K562 (cell line): ENCODE measurements around the gene ANTKMT. TPM values are rescaled to one million over a fixed set of nuclear protein-coding genes. Genes with fewer than 3 reads are reported as not detected.

Source experiments
- ATAC-seq: fragments of 200-7000 bp; cut with Tn5 transposase; 3 replicates; pipeline ENCODE4 v1.9.1; 2020; ENCODE audit warnings: moderate library complexity
- BruUV-seq: library from RNA; stranded (reverse); fragments of 400-500 nt; replicated peaks from 2 replicates; lab custom pipeline; 2021; lab: Mats Ljungman, UMichigan
- CTCF ChIA-PET: fragments of 300-600 bp; formaldehyde crosslinking; extraction: SDS; loops from one replicate; lab custom pipeline; 2021; ENCODE audit warnings: low intra/inter-chr PET ratio; lab: Yijun Ruan, JAX
- POLR2A ChIA-PET: fragments of 300-600, 350-650 bp; sonication (Branson Sonifier 250); formaldehyde crosslinking; extraction: SDS; loops from one replicate; lab custom pipeline; 2021; ENCODE audit warnings: antibody characterized with exemption, inconsistent platforms; lab: Yijun Ruan, JAX
- DNase-seq, 4 experiments: peaks; one replicate each; pipeline versions ENCODE4 v3.0.0 to v3.0.0-alpha.2; 2011 to 2018; ENCODE audit warnings: low spot score in 3 of 4, mixed read lengths in 3 of 4; ENCODE audit errors: extremely low read depth in 1 of 4
- FAIRE-seq: peaks from 2 replicates; lab custom pipeline; 2011; peaks lifted over from hg19 to GRCh38; lab: Jason Lieb, UNC
- H2AFZ ChIP-seq: 2 replicates; pipeline ENCODE4 v1.6.0; 2011; ENCODE audit warnings: low read depth, low read length, control low read depth, inconsistent platforms
- H3K27ac ChIP-seq: fragments of 200-600 bp; 3 replicates; pipeline ENCODE4 v1.8.0; 2011; ENCODE audit warnings: low read depth, mild to moderate bottlenecking, control low read depth, inconsistent platforms, low read length, moderate library complexity, mixed read lengths; ENCODE audit errors: extremely low read depth
- H3K27me3 ChIP-seq, 2 experiments: fragments of 300-600 bp in 1 of 2; 2 replicates in 1 of 2; 3 replicates in 1 of 2; pipeline versions ENCODE4 v1.6.0 to v1.8.0; 2011; ENCODE audit warnings: inconsistent platforms in 2 of 2, low read length in 2 of 2, mild to moderate bottlenecking in 1 of 2, mixed read lengths in 1 of 2, moderate library complexity in 1 of 2; ENCODE audit not compliant: control insufficient read depth in 2 of 2, insufficient read depth in 2 of 2
- H3K36me3 ChIP-seq: fragments of 300-600 bp; 3 replicates; pipeline ENCODE4 v1.8.0; 2011; ENCODE audit warnings: mild to moderate bottlenecking, low read length, inconsistent platforms; ENCODE audit not compliant: control insufficient read depth, insufficient read depth
- H3K4me1 ChIP-seq, 2 experiments: fragments of 200-600 bp in 1 of 2; replicated peaks in 1 of 2; 2 replicates in 1 of 2; 3 replicates in 1 of 2; pipeline versions ENCODE4 v1.5.1 to v1.8.0; 2011; ENCODE audit warnings: inconsistent platforms in 2 of 2, low read length in 2 of 2, mild to moderate bottlenecking in 1 of 2, mixed read lengths in 1 of 2, moderate library complexity in 1 of 2; ENCODE audit not compliant: control insufficient read depth in 2 of 2, insufficient read depth in 2 of 2
- H3K4me2 ChIP-seq: 2 replicates; pipeline ENCODE4 v1.6.1; 2011; ENCODE audit warnings: low read length, control low read depth, inconsistent platforms, mixed read lengths; ENCODE audit not compliant: insufficient read depth
- H3K4me3 ChIP-seq: fragments of 200-600 bp; sonication (generic), shearing (Covaris generic); 2 replicates; pipeline ENCODE4 v1.5.1; 2016; ENCODE audit warnings: control low read depth, inconsistent platforms
- H3K79me2 ChIP-seq: fragments of 200-600 bp; 3 replicates; pipeline ENCODE4 v1.8.0; 2011; ENCODE audit warnings: low read length, inconsistent platforms; ENCODE audit not compliant: control insufficient read depth, insufficient read depth
- H3K9ac ChIP-seq, 2 experiments: 2 replicates each; pipeline versions ENCODE4 v1.6.0 to v1.6.1; 2011; ENCODE audit warnings: low read depth in 2 of 2, low read length in 2 of 2, control low read depth in 1 of 2, inconsistent platforms in 1 of 2, mild to moderate bottlenecking in 1 of 2, mixed read lengths in 1 of 2; ENCODE audit not compliant: insufficient read depth in 1 of 2
- H3K9me1 ChIP-seq: one replicate; pipeline ENCODE4 v1.6.0; 2011; ENCODE audit warnings: inconsistent platforms, mild to moderate bottlenecking, low read length, moderate library complexity; ENCODE audit not compliant: control insufficient read depth, insufficient read depth
- H3K9me3 ChIP-seq: replicated peaks from 2 replicates; pipeline ENCODE4 v1.5.1; 2011; ENCODE audit warnings: low read depth, low read length, inconsistent platforms; ENCODE audit not compliant: control insufficient read depth, insufficient read depth
- H4K20me1 ChIP-seq: replicated peaks from 2 replicates; pipeline ENCODE4 v1.6.1; 2011; ENCODE audit warnings: low read length, inconsistent platforms, mixed read lengths; ENCODE audit not compliant: control insufficient read depth, insufficient read depth
- BCOR ChIP-seq: fragments of 450-650 bp; IDR thresholded peaks from 2 replicates; pipeline ENCODE4 v1.6.1; 2016
- GABPB1 ChIP-seq: sonication (generic); formaldehyde crosslinking; IDR thresholded peaks from 2 replicates; pipeline ENCODE4 v1.8.0; 2022; ENCODE audit warnings: mild to moderate bottlenecking, missing genetic modification reagents
- HEY1 ChIP-seq: fragments of 250-450 bp; sonication (Bioruptor Pico); IDR thresholded peaks from 2 replicates; pipeline ENCODE4 v1.5.0; 2020; ENCODE audit warnings: mild to moderate bottlenecking, moderate library complexity, borderline replicate concordance
- MAFK ChIP-seq: IDR thresholded peaks from 2 replicates; pipeline ENCODE4 v1.6.1; 2011; ENCODE audit warnings: low read length, improper control_type of control experiment
- MECOM ChIP-seq: fragments of 250-450 bp; sonication (Bioruptor Pico); IDR thresholded peaks from 2 replicates; pipeline ENCODE4 v1.8.0; 2022; ENCODE audit warnings: inconsistent platforms
- MEF2A ChIP-seq: IDR thresholded peaks from 2 replicates; pipeline ENCODE4 v1.6.1; 2011; ENCODE audit warnings: low read depth, mild to moderate bottlenecking, low read length, moderate library complexity; ENCODE audit not compliant: control insufficient read depth
- NEUROD1 ChIP-seq: fragments of 150-350 bp; IDR thresholded peaks from 2 replicates; pipeline ENCODE4 v1.6.1; 2014; ENCODE audit warnings: borderline replicate concordance, low read length, low read depth; ENCODE audit not compliant: partially characterized antibody
- RCOR1 ChIP-seq, 2 experiments: IDR thresholded peaks; 2 replicates each; pipeline ENCODE4 v1.6.1; 2012; ENCODE audit warnings: low read depth in 2 of 2, low read length in 2 of 2, borderline replicate concordance in 1 of 2, improper control_type of control experiment in 1 of 2
- SMC3 ChIP-seq: conservative IDR thresholded peaks from 2 replicates; pipeline ENCODE4 v1.6.1; 2011; ENCODE audit warnings: low read depth, low read length, improper control_type of control experiment; ENCODE audit not compliant: insufficient read depth
- SNIP1 ChIP-seq: fragments of 450-650 bp; IDR thresholded peaks from 2 replicates; pipeline ENCODE4 v1.7.1; 2017; ENCODE audit warnings: low read depth, mild to moderate bottlenecking
- ZC3H8 ChIP-seq: fragments of 450-650 bp; IDR thresholded peaks from 2 replicates; pipeline ENCODE4 v1.6.1; 2017
- ZNF224 ChIP-seq: sonication (generic); formaldehyde crosslinking; IDR thresholded peaks from 2 replicates; pipeline ENCODE4 v1.8.0; 2022; ENCODE audit warnings: mild to moderate bottlenecking, missing genetic modification reagents
- ZNF436 ChIP-seq: fragments of 250-450, 450-650 bp; sonication (Bioruptor Pico); formaldehyde crosslinking; IDR thresholded peaks from 2 replicates; pipeline ENCODE4 v1.7.0; 2020; ENCODE audit warnings: mild to moderate bottlenecking
- ZNF644 ChIP-seq: fragments of 200-800 bp; sonication (Bioruptor generic); IDR thresholded peaks from 2 replicates; pipeline ENCODE4 v1.6.1; 2016; ENCODE audit warnings: low read depth, missing genetic modification characterization, missing compliant biosample characterization
- WGBS: fragments of 100-300 bp; shearing (Covaris generic); methylation state at CpG from one replicate; pipeline ENCODE4 v1.1.6; 2016; ENCODE audit warnings: low coverage, mixed read lengths; ENCODE audit not compliant: insufficient coverage; ENCODE audit errors: missing lambda C conversion rate; 5-methylcytosine and 5-hydroxymethylcytosine counted together
- in situ Hi-C: fragments of 300-500 bp; cut with MboI; formaldehyde crosslinking; loops from 4 replicates; pipeline ENCODE4 v1.15.0; 2018; ENCODE audit warnings: inconsistent platforms, mixed read lengths
- intact Hi-C: fragments of 100-400 bp; cut with micrococcal nuclease; formaldehyde crosslinking; loops from 2 replicates; pipeline ENCODE4 v1.14.2; 2022
- polyA plus RNA-seq, 8 experiments: library from polyadenylated mRNA; depleted of rRNA in 4 of 8; stranded (reverse) in 5 of 8; unstranded in 3 of 8; fragments of >200 nt; fragmentation: Nextera tagmentation in 2 of 8; fragmentation: Illumina TruSeq in 1 of 8; extraction: Ambion mirVana in 2 of 8; extraction: Trizol in 1 of 8; gene quantifications; 2 replicates each; pipeline versions ENCODE4 v1.2.1 to v1.2.3, GENCODE V29; 2011 to 2014; ENCODE audit warnings: inconsistent platforms in 1 of 8, missing spikeins in 1 of 8
- total RNA-seq, 7 experiments: library from RNA; depleted of rRNA in 6 of 7; stranded (reverse); fragments of >200 nt in 6 of 7; fragmentation: Illumina TruSeq in 2 of 7; extraction: Trizol in 2 of 7; gene quantifications; 2 replicates each; pipeline versions ENCODE4 v1.2.1 to v1.2.3, GENCODE V29; 2011 to 2021; ENCODE audit warnings: low replicate concordance in 1 of 7
- TF ChIP-seq, protein P1 (sequence below): fragments of 150-350 bp; conservative IDR thresholded peaks from 2 replicates; pipeline ENCODE4 v1.6.1; 2014; ENCODE audit warnings: low read length
- TF ChIP-seq, protein P2 (sequence below): fragments of 450-650 bp; IDR thresholded peaks from 2 replicates; pipeline ENCODE4 v1.6.1; 2016

ANTKMT gene
- total and polyA plus RNA-seq, 9 of the 15 experiments (the other 6 are each of a cell fraction or from before 2014, with no cell fraction given): 0.58 to 217 (median 19.1) TPM

DNA sequence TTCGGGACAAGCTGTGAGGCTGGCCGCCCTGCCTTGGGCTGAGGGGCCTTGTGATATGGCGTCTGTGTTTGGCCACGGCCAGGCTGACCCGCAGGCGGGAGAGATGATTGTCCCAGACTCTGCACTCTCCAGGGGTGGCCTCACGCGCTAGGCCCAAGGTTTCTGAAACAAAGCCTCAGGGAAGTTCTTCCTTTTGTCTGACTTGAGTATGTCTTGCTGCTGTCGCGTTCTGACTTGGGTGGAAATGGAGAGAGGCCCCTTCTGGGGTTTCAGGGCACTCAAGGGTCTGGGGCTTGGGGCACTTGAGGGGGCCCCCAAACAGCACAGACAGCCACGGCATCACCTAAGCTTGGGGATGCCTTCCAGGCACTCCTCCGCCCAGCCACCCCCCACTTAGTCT is 9.9 kb upstream of the ANTKMT start (continued):
- TF ChIP-seq, protein P1, sequence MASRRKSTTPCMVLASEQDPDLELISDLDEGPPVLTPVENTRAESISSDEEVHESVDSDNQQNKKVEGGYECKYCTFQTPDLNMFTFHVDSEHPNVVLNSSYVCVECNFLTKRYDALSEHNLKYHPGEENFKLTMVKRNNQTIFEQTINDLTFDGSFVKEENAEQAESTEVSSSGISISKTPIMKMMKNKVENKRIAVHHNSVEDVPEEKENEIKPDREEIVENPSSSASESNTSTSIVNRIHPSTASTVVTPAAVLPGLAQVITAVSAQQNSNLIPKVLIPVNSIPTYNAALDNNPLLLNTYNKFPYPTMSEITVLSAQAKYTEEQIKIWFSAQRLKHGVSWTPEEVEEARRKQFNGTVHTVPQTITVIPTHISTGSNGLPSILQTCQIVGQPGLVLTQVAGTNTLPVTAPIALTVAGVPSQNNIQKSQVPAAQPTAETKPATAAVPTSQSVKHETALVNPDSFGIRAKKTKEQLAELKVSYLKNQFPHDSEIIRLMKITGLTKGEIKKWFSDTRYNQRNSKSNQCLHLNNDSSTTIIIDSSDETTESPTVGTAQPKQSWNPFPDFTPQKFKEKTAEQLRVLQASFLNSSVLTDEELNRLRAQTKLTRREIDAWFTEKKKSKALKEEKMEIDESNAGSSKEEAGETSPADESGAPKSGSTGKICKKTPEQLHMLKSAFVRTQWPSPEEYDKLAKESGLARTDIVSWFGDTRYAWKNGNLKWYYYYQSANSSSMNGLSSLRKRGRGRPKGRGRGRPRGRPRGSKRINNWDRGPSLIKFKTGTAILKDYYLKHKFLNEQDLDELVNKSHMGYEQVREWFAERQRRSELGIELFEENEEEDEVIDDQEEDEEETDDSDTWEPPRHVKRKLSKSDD: no peak
- TF ChIP-seq SNIP1: no peak
- TF ChIP-seq HEY1 (CRISPR knock-in tag): no peak
- no peak for TF ChIP-seq MAFK
- TF ChIP-seq, all 486 proteins: peak for 4

GRCh38 chr16:711548-712320 is 9.2 kb upstream of the ANTKMT start:
- Histone ChIP-seq H3K79me2 (peaks cover 11% of the 10 kb centered on the region), H3K36me3 (peaks cover under 1% of the 10 kb centered on the region; the same call in 1 of the 3 replicates), H3K27me3 (peaks cover 0 to 11% of the 10 kb centered on the region in 2 experiments; a peak in 2 of 5 replicates), H3K4me3 (no peak overlapping the region), H3K4me2 (no peak overlapping the region), H2AFZ (no peak overlapping the region), H4K20me1 (peaks cover 20% of the 10 kb centered on the region; the same call in 1 of the 2 replicates), H3K4me1 (peaks cover 7 to 65% of the 10 kb centered on the region in 2 experiments; a peak in 3 of 5 replicates), H3K9me1 (no peaks in the 10 kb centered on the region), H3K27ac (no peak overlapping the region), H3K9ac (peak overlapping the region in 1 of 2 experiments; percentile 10; a peak in 1 of 4 replicates), H3K9me3 (no peaks in the 10 kb centered on the region)
- ATAC-seq: peak; percentile 82
- no TSS peak for BruUV-seq
- in situ Hi-C loops: loop anchor here (5.0 to 10.0 kb wide), 2 partner anchors 76 to 343 kb away; partner anchors contain the start of genes CHTF18 and RPUSD1
- ChIA-PET CTCF (interaction anchor here (0.7 to 4.5 kb wide), 5 partner anchors 30 to 391 kb away, joined by 3 to 73 read pairs (median 12); no protein-coding TSS in a partner anchor), POLR2A (interaction anchor here (1.0 to 1.2 kb wide), 2 partner anchors 9 to 73 kb away, joined by 3 read pairs; partner anchors contain the start of gene ANTKMT)
- peak; percentile 74 to 88 (median 80) for DNase-seq
- WGBS: 9% methylated on average over 18 of the region's 25 CpGs
- intact Hi-C loops: loop anchor here (1.0 to 5.0 kb wide), 2 partner anchors 74 to 96 kb away; no protein-coding TSS in a partner anchor
- peak; percentile 82 for FAIRE-seq
- TF ChIP-seq NEUROD1 (no peak), HEY1 (CRISPR knock-in tag) (no peak), ZC3H8 (no peak), ZNF224 (CRISPR knock-in tag) (no peak), SMC3 (peak; percentile 95), MAFK (no peak), BCOR (no peak), ZNF436 (CRISPR knock-in tag) (no peak), GABPB1 (CRISPR knock-in tag) (peak; percentile 43; the same call in 1 of the 2 replicates), ZNF644 (tag) (no peak), MEF2A (no peak), MECOM (CRISPR knock-in tag) (no peak), RCOR1 (IDR thresholded peaks at IDR 0.05; ENCODE audit: borderline replicate concordance in 1 of 2, low read depth in 2 of 2, low read length in 2 of 2) (peak; percentile 16 to 34; a peak in 1 of 4 replicates)
- TF ChIP-seq, protein P2, sequence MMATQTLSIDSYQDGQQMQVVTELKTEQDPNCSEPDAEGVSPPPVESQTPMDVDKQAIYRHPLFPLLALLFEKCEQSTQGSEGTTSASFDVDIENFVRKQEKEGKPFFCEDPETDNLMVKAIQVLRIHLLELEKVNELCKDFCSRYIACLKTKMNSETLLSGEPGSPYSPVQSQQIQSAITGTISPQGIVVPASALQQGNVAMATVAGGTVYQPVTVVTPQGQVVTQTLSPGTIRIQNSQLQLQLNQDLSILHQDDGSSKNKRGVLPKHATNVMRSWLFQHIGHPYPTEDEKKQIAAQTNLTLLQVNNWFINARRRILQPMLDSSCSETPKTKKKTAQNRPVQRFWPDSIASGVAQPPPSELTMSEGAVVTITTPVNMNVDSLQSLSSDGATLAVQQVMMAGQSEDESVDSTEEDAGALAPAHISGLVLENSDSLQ: no peak
